Type B pancreatic cell (in vitro differentiated cells): ENCODE data around the gene KLHL29. TPM values are rescaled to one million over a fixed set of nuclear protein-coding genes. Genes with fewer than 3 reads are reported as not detected.

ENCODE experiments used
- DNase-seq: peaks from one replicate; pipeline ENCODE4 v3.0.0; 2021; ENCODE audit warnings: mixed read lengths; ENCODE audit not compliant: unreplicated experiment; ENCODE audit errors: extremely low spot score
- H3K27ac Mint-ChIP-seq: 2 replicates; pipeline ENCODE4 v1.8.0; 2021; ENCODE audit warnings: mild to moderate bottlenecking, mixed read lengths
- H3K27me3 Mint-ChIP-seq: 2 replicates; pipeline ENCODE4 v1.8.0; 2021; ENCODE audit warnings: mixed read lengths
- H3K36me3 Mint-ChIP-seq: 2 replicates; pipeline ENCODE4 v1.8.0; 2021; ENCODE audit warnings: mixed read lengths
- H3K4me1 Mint-ChIP-seq: one replicate; pipeline ENCODE4 v1.8.0; 2021; ENCODE audit warnings: mixed read lengths; ENCODE audit not compliant: unreplicated experiment
- H3K4me3 Mint-ChIP-seq: 2 replicates; pipeline ENCODE4 v1.8.0; 2021; ENCODE audit warnings: mild to moderate bottlenecking, mixed read lengths
- H3K9me3 Mint-ChIP-seq: 2 replicates; pipeline ENCODE4 v1.8.0; 2021; ENCODE audit warnings: mixed read lengths
- CTCF ChIP-seq: fragments of 200-600 bp; sonication (generic); conservative IDR thresholded peaks from 2 replicates; pipeline ENCODE4 v1.5.0; 2021; ENCODE audit warnings: antibody characterized with exemption, mild to moderate bottlenecking
- total RNA-seq: library from RNA; stranded (reverse); gene quantifications from 2 replicates; pipeline ENCODE4 v1.2.1, GENCODE V29; 2021; ENCODE audit warnings: low replicate concordance

KLHL29 gene
- total RNA-seq, 1 donor from 2014 or later, result 24.1 TPM

- Mint-ChIP-seq H3K27ac (no peak overlapping the region), H3K36me3 (peaks cover 4% of the 10 kb centered on the region), H3K9me3 (no peaks in the 10 kb centered on the region), H3K27me3 (no peaks in the 10 kb centered on the region), H3K4me3 (no peak overlapping the region), H3K4me1 (peaks cover 26% of the 10 kb centered on the region)
- no peak for TF ChIP-seq CTCF
- no peak for DNase-seq
Observed at GRCh38 chr2:23561088-23561487, 176.1 kb downstream of the KLHL29 start.

GRCh38 chr2:23561544-23561943 lies 176.6 kb downstream of the KLHL29 start:
- Mint-ChIP-seq H3K4me3 (no peak overlapping the region), H3K9me3 (no peaks in the 10 kb centered on the region), H3K36me3 (peaks cover 4% of the 10 kb centered on the region), H3K4me1 (peaks cover 29% of the 10 kb centered on the region), H3K27me3 (no peaks in the 10 kb centered on the region), H3K27ac (no peak overlapping the region)
- TF ChIP-seq CTCF, result no peak
- no peak for DNase-seq

- DNase-seq, result no peak
- TF ChIP-seq CTCF, result no peak
- no peaks in the 10 kb centered on the region for H3K9me3 Mint-ChIP-seq
- H3K4me3 Mint-ChIP-seq, result no peak overlapping the region
- H3K36me3 Mint-ChIP-seq, result peaks cover 4% of the 10 kb centered on the region
- no peaks in the 10 kb centered on the region for H3K27me3 Mint-ChIP-seq
- H3K4me1 Mint-ChIP-seq, result peaks cover 35% of the 10 kb centered on the region
- no peak overlapping the region for H3K27ac Mint-ChIP-seq
Observed at GRCh38 chr2:23562143-23562542, 177.2 kb downstream of the KLHL29 start.

- no peak for TF ChIP-seq CTCF
- Mint-ChIP-seq H3K36me3 (peaks cover 7% of the 10 kb centered on the region), H3K27ac (peak overlapping the region; percentile 63), H3K27me3 (no peaks in the 10 kb centered on the region), H3K4me3 (no peak overlapping the region), H3K4me1 (peaks cover 44% of the 10 kb centered on the region), H3K9me3 (no peaks in the 10 kb centered on the region)
- DNase-seq, result no peak
Observed at GRCh38 chr2:23563151-23563550, 178.2 kb downstream of the KLHL29 start.

GRCh38 chr2:23563673-23564614 lies 179.0 kb downstream of the KLHL29 start:
- no peaks in the 10 kb centered on the region for H3K9me3 Mint-ChIP-seq
- H3K27ac Mint-ChIP-seq, result peak overlapping the region; percentile 63
- peaks cover 43% of the 10 kb centered on the region for H3K4me1 Mint-ChIP-seq
- H3K27me3 Mint-ChIP-seq, result no peaks in the 10 kb centered on the region
- TF ChIP-seq CTCF, result peak; percentile 49
- peak overlapping the region; percentile 53 for H3K4me3 Mint-ChIP-seq
- H3K36me3 Mint-ChIP-seq, result peaks cover 7% of the 10 kb centered on the region
- DNase-seq, result no peak
